B cell (primary cell): ENCODE data around the gene YJEFN3. TPM values are rescaled to one million over a fixed set of nuclear protein-coding genes. Genes with fewer than 3 reads are reported as not detected.

Experiments used
- ATAC-seq: fragments of 200-7000 bp; cut with Tn5 transposase; one replicate; pipeline ENCODE4 v1.10.0; 2021; ENCODE audit warnings: low read depth, mild to moderate bottlenecking, moderate number of reproducible peaks, moderate library complexity
- CTCF ChIA-PET: fragments of 350-600 bp; sonication (Branson Sonifier 250); formaldehyde crosslinking; loops from one replicate; lab custom pipeline; 2021; ENCODE audit warnings: antibody characterized with exemption, inconsistent platforms; lab: Charles Lee
- POLR2A ChIA-PET: fragments of 350-600 bp; sonication (Branson Sonifier 250); formaldehyde crosslinking; loops from one replicate; lab custom pipeline; 2021; ENCODE audit warnings: antibody characterized with exemption; lab: Charles Lee
- DNase-seq: peaks from one replicate; pipeline ENCODE4 v3.0.0; 2013
- H2AFZ ChIP-seq: 2 replicates; pipeline ENCODE4 v1.6.1; 2012; ENCODE audit warnings: mild to moderate bottlenecking, low read depth, low read length; ENCODE audit not compliant: insufficient read depth, poor library complexity, severe bottlenecking
- H3K27ac ChIP-seq, 2 donors: 1 replicate in 1 of 2; 2 replicates in 1 of 2; pipeline ENCODE4 v1.5.1; 2012 to 2013; ENCODE audit warnings: low read length in 2 of 2, mild to moderate bottlenecking in 2 of 2, moderate library complexity in 1 of 2
- H3K27me3 ChIP-seq, 4 experiments: fragments of 200-600 bp in 1 of 4; sonication (generic) in 1 of 4; replicated peaks in 1 of 4; 1 replicate in 2 of 4; 2 replicates in 2 of 4; pipeline versions ENCODE4 v1.6.1 to v1.7.0; 2013 to 2016; ENCODE audit warnings: low read length in 3 of 4, mild to moderate bottlenecking in 2 of 4, mixed read lengths in 1 of 4, moderate library complexity in 1 of 4; ENCODE audit not compliant: insufficient read depth in 4 of 4, control insufficient read depth in 3 of 4; ENCODE audit errors: control extremely low read depth in 1 of 4
- H3K36me3 ChIP-seq, 2 experiments: replicated peaks in 1 of 2; 1 replicate in 1 of 2; 2 replicates in 1 of 2; pipeline versions ENCODE4 v1.6.1 to v1.7.1; 2013; ENCODE audit warnings: low read length in 1 of 2; ENCODE audit not compliant: insufficient read depth in 2 of 2, control insufficient read depth in 1 of 2; ENCODE audit errors: control extremely low read depth in 1 of 2, extremely low read depth in 1 of 2
- H3K4me1 ChIP-seq, 2 donors: fragments of 200-600 bp in 1 of 2; sonication (generic) in 1 of 2; 1 replicate in 1 of 2; 2 replicates in 1 of 2; pipeline versions ENCODE4 v1.5.1 to v1.6.1; 2013 to 2017; ENCODE audit warnings: low read length in 2 of 2; ENCODE audit not compliant: control insufficient read depth in 2 of 2, insufficient read depth in 2 of 2
- H3K4me2 ChIP-seq: replicated peaks from 2 replicates; pipeline ENCODE3; 2012; ENCODE audit warnings: mild to moderate bottlenecking, low read depth, low read length; ENCODE audit not compliant: poor library complexity, severe bottlenecking
- H3K4me3 ChIP-seq, 5 experiments: fragments of 200-600 bp in 1 of 5; sonication (generic) in 1 of 5; 1 replicate in 3 of 5; 2 replicates in 2 of 5; pipeline versions ENCODE4 v1.5.1 to v1.7.0; 2011 to 2016; ENCODE audit warnings: low read length in 4 of 5, mild to moderate bottlenecking in 4 of 5, low read depth in 2 of 5, control low read depth in 1 of 5, moderate library complexity in 1 of 5; ENCODE audit not compliant: insufficient read depth in 1 of 5; ENCODE audit errors: control extremely low read depth in 1 of 5, extremely low read depth in 1 of 5
- H3K79me2 ChIP-seq: fragments of 200-600 bp; sonication (generic); one replicate; pipeline ENCODE4 v1.6.0; 2016; ENCODE audit warnings: low read length; ENCODE audit not compliant: control insufficient read depth, insufficient read depth
- H3K9ac ChIP-seq: fragments of 200-600 bp; sonication (generic); 2 replicates; pipeline ENCODE4 v1.6.1; 2017; ENCODE audit warnings: mild to moderate bottlenecking, low read length, moderate library complexity
- H3K9me3 ChIP-seq, 3 donors: one replicate each; pipeline versions ENCODE4 v1.6.1 to v1.7.1; 2013; ENCODE audit warnings: low read length in 2 of 3; ENCODE audit not compliant: control insufficient read depth in 2 of 3, insufficient read depth in 1 of 3; ENCODE audit errors: control extremely low read depth in 1 of 3
- H4K20me1 ChIP-seq: 2 replicates; pipeline ENCODE4 v1.6.0; 2012; ENCODE audit warnings: mild to moderate bottlenecking, low read length; ENCODE audit not compliant: insufficient read depth, control insufficient read depth, poor library complexity, severe bottlenecking
- H3K27ac Mint-ChIP-seq: one replicate; pipeline ENCODE4 v1.8.0; 2021; ENCODE audit warnings: mixed read lengths
- H3K27me3 Mint-ChIP-seq: one replicate; pipeline ENCODE4 v1.8.0; 2021; ENCODE audit warnings: mixed read lengths
- H3K4me1 Mint-ChIP-seq: one replicate; pipeline ENCODE4 v1.8.0; 2021; ENCODE audit warnings: mixed read lengths
- H3K4me3 Mint-ChIP-seq: one replicate; pipeline ENCODE4 v1.8.0; 2021; ENCODE audit warnings: mixed read lengths
- H3K9me3 Mint-ChIP-seq: one replicate; pipeline ENCODE4 v1.8.0; 2022; ENCODE audit warnings: mixed read lengths; ENCODE audit not compliant: insufficient read depth
- CTCF ChIP-seq: fragments of 200-600 bp; IDR thresholded peaks from one replicate; pipeline ENCODE4 v1.8.0; 2022; ENCODE audit warnings: antibody characterized with exemption, mild to moderate bottlenecking
- EZH2 ChIP-seq: IDR thresholded peaks from 2 replicates; pipeline ENCODE4 v1.6.1; 2012; ENCODE audit warnings: borderline replicate concordance, low read depth, mild to moderate bottlenecking, moderate library complexity, low read length; ENCODE audit not compliant: insufficient read depth, poor library complexity, severe bottlenecking
- WGBS: methylation state at CpG from one replicate; pipeline ENCODE4 v1.1.5; 2013; ENCODE audit warnings: missing lambda C conversion rate; ENCODE audit not compliant: insufficient coverage; 5-methylcytosine and 5-hydroxymethylcytosine counted together
- intact Hi-C: fragments of 100-400 bp; cut with micrococcal nuclease; formaldehyde crosslinking; loops from one replicate; pipeline ENCODE4 v1.10.0; 2022
- polyA plus RNA-seq: library from polyadenylated mRNA; depleted of rRNA; stranded (reverse); fragments of >200 nt; gene quantifications from 2 replicates; pipeline ENCODE4 v1.2.3, GENCODE V29; 2012
- total RNA-seq, 2 donors: library from RNA; stranded (reverse); fragments of 120-200 nt in 1 of 2; gene quantifications; 1 replicate in 1 of 2; 2 replicates in 1 of 2; pipeline versions ENCODE4 v1.2.3 to v1.2.4, GENCODE V29; 2013 to 2022

YJEFN3 gene
- total and polyA plus RNA-seq, 2 donors (not counting 1 experiment from before 2014, with no cell fraction given), result 7.1 to 8.8 TPM

- no peak for DNase-seq
- WGBS, result 96% methylated on average over 24 of the region's 25 CpGs
- CTCF ChIA-PET, result no interaction called here
Measured at GRCh38 chr19:19579533-19580361, 51.0 kb downstream of the YJEFN3 start.

More at GRCh38 chr19:19579533-19580361, 51.0 kb downstream of the YJEFN3 start:
- H3K36me3 ChIP-seq, result no peaks in the 10 kb centered on the region
- H3K4me3 Mint-ChIP-seq, result no peak overlapping the region
- no peak overlapping the region for H2AFZ ChIP-seq
- H3K79me2 ChIP-seq, result no peaks in the 10 kb centered on the region
- no peak overlapping the region for H3K27ac ChIP-seq
- intact Hi-C loops, result no loop called here
- no peaks in the 10 kb centered on the region for H3K9me3 ChIP-seq
- H3K4me1 ChIP-seq, result no peaks in the 10 kb centered on the region
- H3K4me2 ChIP-seq, result no peak overlapping the region
- no peaks in the 10 kb centered on the region for H3K4me1 Mint-ChIP-seq
- H3K9ac ChIP-seq, result no peak overlapping the region
- no peaks in the 10 kb centered on the region for H4K20me1 ChIP-seq
- no peaks in the 10 kb centered on the region for H3K27me3 Mint-ChIP-seq
- H3K4me3 ChIP-seq, result no peak overlapping the region
- no peak for TF ChIP-seq EZH2
- no peak for TF ChIP-seq CTCF
- H3K27me3 ChIP-seq, result no peaks in the 10 kb centered on the region
- ATAC-seq, result no peak
- POLR2A ChIA-PET, result no interaction called here
- H3K27ac Mint-ChIP-seq, result no peak overlapping the region
- H3K9me3 Mint-ChIP-seq, result no peaks in the 10 kb centered on the region
